Osteocyte (in vitro differentiated cells): ENCODE measurements around the gene CIAO2B. TPM values are rescaled to one million over a fixed set of nuclear protein-coding genes. Genes with fewer than 3 reads are reported as not detected.
"Not testable (repeated sequence)": the region's sequence is repeated elsewhere in the genome, so short reads cannot be mapped to it uniquely, and the experiment has no call there.

Experiments
- DNase-seq: peaks from one replicate; pipeline ENCODE4 v3.0.0; 2021; ENCODE audit warnings: mixed read lengths; ENCODE audit not compliant: unreplicated experiment; ENCODE audit errors: extremely low spot score
- H3K27ac Mint-ChIP-seq: one replicate; pipeline ENCODE4 v1.8.0; 2021; ENCODE audit warnings: mild to moderate bottlenecking, mixed read lengths; ENCODE audit not compliant: unreplicated experiment
- H3K27me3 Mint-ChIP-seq: one replicate; pipeline ENCODE4 v1.8.0; 2021; ENCODE audit warnings: mixed read lengths; ENCODE audit not compliant: unreplicated experiment
- H3K36me3 Mint-ChIP-seq: one replicate; pipeline ENCODE4 v1.8.0; 2021; ENCODE audit warnings: mixed read lengths; ENCODE audit not compliant: unreplicated experiment
- H3K4me1 Mint-ChIP-seq: one replicate; pipeline ENCODE4 v1.8.0; 2021; ENCODE audit warnings: mixed read lengths; ENCODE audit not compliant: unreplicated experiment
- H3K4me3 Mint-ChIP-seq: one replicate; pipeline ENCODE4 v1.8.0; 2021; ENCODE audit warnings: mild to moderate bottlenecking, moderate library complexity, mixed read lengths; ENCODE audit not compliant: unreplicated experiment
- H3K9me3 Mint-ChIP-seq: one replicate; pipeline ENCODE4 v1.8.0; 2021; ENCODE audit warnings: mixed read lengths; ENCODE audit not compliant: unreplicated experiment
- total RNA-seq: library from RNA; stranded (reverse); gene quantifications from 2 replicates; pipeline ENCODE4 v1.2.1, GENCODE V29; 2021
- TF ChIP-seq, protein P1 (sequence below): fragments of 200-600 bp; sonication (generic); IDR thresholded peaks from 2 replicates; pipeline ENCODE4 v1.5.0; 2021; ENCODE audit warnings: antibody characterized with exemption, mild to moderate bottlenecking, moderate library complexity

CIAO2B gene
- total RNA-seq, 1 donor from 2014 or later, result 69.9 TPM

DNA sequence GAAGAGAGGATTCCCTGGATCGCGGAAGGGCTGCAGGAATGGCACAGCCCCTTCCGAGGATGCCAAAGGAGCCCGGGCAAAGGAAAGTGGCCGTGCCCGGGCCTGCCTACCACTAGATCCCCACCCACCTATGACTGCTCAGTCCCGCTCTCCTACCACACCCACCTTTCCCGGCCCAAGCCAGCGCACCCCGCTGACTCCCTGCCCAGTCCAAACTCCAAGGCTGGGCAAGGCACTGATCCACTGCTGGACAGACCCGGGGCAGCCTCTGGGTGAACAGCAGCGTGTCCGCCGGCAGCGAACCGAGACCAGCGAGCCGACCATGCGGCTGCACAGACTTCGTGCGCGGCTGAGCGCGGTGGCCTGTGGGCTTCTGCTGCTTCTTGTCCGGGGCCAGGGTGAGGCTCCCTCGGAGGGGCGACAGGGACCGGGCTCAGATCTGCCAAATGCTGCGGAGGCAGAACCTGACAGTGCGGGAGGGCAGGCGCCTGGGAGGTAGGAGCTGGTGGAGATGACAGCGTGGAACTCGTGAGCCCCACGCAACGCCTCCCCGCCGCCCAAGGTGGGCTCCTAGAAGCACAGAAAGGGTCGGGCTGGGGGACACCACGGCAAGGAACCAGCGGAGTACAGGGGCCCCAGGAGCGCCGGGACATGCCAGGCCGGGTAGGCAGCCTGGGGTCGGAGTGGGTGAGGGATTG is 1.3 kb upstream of the CIAO2B start, which contains the start of gene CES2:
Gene CES2, plus strand, starts transcription at position 203 of the 698 bp plus-strand sequence. Its CDS starts 120 bp downstream, at position 323.
- DNase-seq, result no peak
- H3K9me3 Mint-ChIP-seq, result no peaks in the 10 kb centered on the region

DNA sequence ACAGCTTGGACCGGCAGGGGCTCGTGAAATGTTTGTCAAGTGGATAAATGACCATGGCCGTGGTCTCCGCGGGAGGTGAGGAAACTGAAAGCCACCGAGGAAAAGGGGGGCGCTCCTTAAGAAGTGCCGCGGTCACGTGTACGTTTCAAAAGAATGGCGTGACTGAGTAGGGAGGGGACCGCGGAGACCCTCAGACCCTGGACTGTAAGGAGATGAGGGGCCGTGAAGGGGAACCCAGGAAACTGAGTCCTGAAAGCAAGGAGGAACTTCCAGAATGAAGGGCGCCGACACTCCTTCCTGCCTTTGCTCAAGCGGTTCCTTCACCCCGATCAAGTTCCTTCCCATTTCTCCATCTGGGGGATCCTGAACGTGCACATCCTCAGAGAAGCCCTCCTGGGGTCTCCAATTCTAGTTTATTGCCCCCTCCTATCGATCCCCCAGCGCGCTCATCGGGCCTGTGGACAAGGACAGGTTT is 674 bp upstream of the CIAO2B start:
- not testable (repeated sequence) for DNase-seq

More for the DNA sequence above, 1.3 kb upstream of the CIAO2B start, which contains the start of gene CES2:
- Mint-ChIP-seq H3K4me1 (peaks cover 40% of the 10 kb centered on the region), H3K27ac (peak within 1 kb of the TSS; percentile 93), H3K36me3 (peaks cover 4% of the 10 kb centered on the region), H3K4me3 (peak within 1 kb of the TSS; percentile 96), H3K27me3 (no peaks in the 10 kb centered on the region)
- TF ChIP-seq, protein P1, sequence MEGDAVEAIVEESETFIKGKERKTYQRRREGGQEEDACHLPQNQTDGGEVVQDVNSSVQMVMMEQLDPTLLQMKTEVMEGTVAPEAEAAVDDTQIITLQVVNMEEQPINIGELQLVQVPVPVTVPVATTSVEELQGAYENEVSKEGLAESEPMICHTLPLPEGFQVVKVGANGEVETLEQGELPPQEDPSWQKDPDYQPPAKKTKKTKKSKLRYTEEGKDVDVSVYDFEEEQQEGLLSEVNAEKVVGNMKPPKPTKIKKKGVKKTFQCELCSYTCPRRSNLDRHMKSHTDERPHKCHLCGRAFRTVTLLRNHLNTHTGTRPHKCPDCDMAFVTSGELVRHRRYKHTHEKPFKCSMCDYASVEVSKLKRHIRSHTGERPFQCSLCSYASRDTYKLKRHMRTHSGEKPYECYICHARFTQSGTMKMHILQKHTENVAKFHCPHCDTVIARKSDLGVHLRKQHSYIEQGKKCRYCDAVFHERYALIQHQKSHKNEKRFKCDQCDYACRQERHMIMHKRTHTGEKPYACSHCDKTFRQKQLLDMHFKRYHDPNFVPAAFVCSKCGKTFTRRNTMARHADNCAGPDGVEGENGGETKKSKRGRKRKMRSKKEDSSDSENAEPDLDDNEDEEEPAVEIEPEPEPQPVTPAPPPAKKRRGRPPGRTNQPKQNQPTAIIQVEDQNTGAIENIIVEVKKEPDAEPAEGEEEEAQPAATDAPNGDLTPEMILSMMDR, result no peak

DNA sequence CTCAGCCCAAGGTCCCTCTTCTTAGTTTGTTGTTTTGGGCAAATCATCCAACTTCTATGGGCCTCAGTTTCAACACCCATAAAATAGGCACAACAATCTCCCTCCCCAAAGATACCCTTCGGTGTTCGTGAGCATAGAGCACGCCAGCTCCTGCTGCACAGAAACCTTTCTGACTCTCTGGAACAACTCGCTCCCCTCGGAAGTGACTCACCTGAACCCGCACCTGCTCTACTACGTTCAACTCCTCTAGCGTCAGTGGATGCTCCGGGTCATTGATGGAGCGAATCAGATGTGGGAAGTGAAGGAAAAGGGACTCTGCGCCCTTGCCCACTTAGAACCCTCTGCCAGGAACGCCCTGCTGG is 445 bp downstream of the CIAO2B start:
- DNase-seq, result no peak
- Mint-ChIP-seq H3K36me3 (peaks cover 4% of the 10 kb centered on the region), H3K4me3 (peak overlapping the region; percentile 96)

More for the DNA sequence above, 674 bp upstream of the CIAO2B start:
- not testable (repeated sequence) for H3K36me3 Mint-ChIP-seq, H3K9me3 Mint-ChIP-seq, H3K27me3 Mint-ChIP-seq
- peaks cover 40% of the 10 kb centered on the region for H3K4me1 Mint-ChIP-seq
- H3K27ac Mint-ChIP-seq, result peak overlapping the region; percentile 93
- peak overlapping the region; percentile 96 for H3K4me3 Mint-ChIP-seq

DNA sequence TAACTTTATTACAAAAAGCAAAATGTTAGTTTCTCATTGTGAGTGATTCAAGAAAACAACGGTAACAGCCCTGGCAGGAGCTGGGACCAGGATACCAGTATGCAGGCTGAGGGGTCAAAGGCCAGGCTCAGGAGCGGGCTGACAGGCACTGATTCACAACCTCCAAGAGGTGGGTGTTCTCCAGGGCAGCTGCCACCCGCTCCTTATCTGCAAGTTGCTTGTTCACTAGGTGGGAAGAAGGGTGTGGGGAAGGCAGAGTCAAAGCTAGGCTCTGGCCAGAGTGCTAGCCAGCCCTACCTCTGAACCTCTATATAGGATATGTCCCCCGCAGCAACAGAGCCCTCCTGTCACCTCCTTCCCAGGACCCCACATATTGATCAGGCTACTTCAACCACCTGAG is 2.1 kb downstream of the CIAO2B start:
- Mint-ChIP-seq H3K9me3 (no peaks in the 10 kb centered on the region), H3K4me3 (peak overlapping the region; percentile 96), H3K4me1 (peaks cover 43% of the 10 kb centered on the region), H3K36me3 (peaks cover 4% of the 10 kb centered on the region), H3K27ac (no peak overlapping the region), H3K27me3 (no peaks in the 10 kb centered on the region)
- DNase-seq, result no peak
- TF ChIP-seq, protein P1, result no peak

More for the DNA sequence above, 445 bp downstream of the CIAO2B start:
- Mint-ChIP-seq H3K27me3 (no peaks in the 10 kb centered on the region), H3K4me1 (peaks cover 40% of the 10 kb centered on the region), H3K27ac (peak overlapping the region; percentile 93), H3K9me3 (no peaks in the 10 kb centered on the region)
- TF ChIP-seq, protein P1, result no peak

DNA sequence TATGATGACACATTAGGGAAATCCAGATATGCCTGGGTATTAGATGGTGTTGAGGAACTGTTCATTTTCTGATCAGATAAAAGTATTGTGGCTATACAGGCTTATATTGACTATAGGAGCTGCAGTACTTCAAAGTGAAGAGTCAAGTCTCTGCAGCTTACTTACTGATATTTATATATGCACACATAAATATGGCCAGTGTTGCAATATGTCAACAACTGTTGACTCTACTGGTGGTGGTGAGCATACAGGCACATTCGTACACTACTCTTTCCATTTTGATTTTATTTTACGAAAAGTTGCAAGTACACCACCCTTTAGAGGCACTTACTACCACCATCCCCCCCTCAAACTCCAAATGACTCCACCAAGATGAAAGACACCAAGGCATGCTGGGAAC is 2.5 kb downstream of the CIAO2B start:
- Mint-ChIP-seq H3K27me3 (no peaks in the 10 kb centered on the region), H3K36me3 (peaks cover 3% of the 10 kb centered on the region), H3K9me3 (no peaks in the 10 kb centered on the region), H3K4me1 (peaks cover 43% of the 10 kb centered on the region), H3K27ac (no peak overlapping the region), H3K4me3 (peak overlapping the region; percentile 38)
- DNase-seq, result no peak
- TF ChIP-seq, protein P1, result no peak
